ENCODE measurements around the gene RP9. TPM values are rescaled to one million over a fixed set of nuclear protein-coding genes. Genes with fewer than 3 reads are reported as not detected.
A peak's percentile ranks its signal among the peaks of the same experiment; 100 is the strongest.

RP9 gene
- total RNA-seq, 1 experiment from 2014 or later = 22.1 TPM

DNA sequence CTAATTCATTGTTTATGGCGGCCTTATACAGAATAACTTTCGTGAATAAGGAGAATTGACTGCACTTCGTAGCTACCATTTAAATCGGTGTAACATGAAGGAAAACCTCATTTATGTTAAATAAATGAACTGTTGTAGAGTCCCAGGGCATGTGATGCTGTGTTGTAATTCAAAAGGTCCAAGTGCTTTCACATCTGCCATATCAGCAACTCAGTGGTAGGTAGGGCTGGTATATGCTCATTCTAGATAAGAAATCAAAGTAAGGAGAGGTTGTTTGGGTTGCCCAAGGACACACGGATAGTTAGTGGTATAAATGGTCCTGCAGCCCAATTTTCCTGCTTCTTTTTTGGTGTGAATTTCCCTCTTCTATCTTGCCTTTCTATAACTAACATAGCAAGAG, 36.0 kb upstream of the RP9 start:
- intact Hi-C loops (cut with micrococcal nuclease; ENCODE audit: unreplicated experiment) = no loop called here
- no peaks in the 10 kb centered on the region for H3K9me3 ChIP-seq (ENCODE audit: insufficient read depth, low read depth)
- no peak overlapping the region for H2AFZ ChIP-seq
- no peaks in the 10 kb centered on the region for H3K27me3 ChIP-seq (ENCODE audit: insufficient read depth, low read depth)
- H3K4me3 ChIP-seq = no peak overlapping the region
- no peaks in the 10 kb centered on the region for H3F3A ChIP-seq (ENCODE audit: insufficient read depth, low read depth)
- H3K36me3 ChIP-seq (ENCODE audit: low read depth) = no peaks in the 10 kb centered on the region
- H4K20me1 ChIP-seq (ENCODE audit: insufficient read depth) = no peaks in the 10 kb centered on the region
- no peaks in the 10 kb centered on the region for H3K4me1 ChIP-seq (replicated peaks; ENCODE audit: insufficient read depth)
- H3K27ac ChIP-seq = no peak overlapping the region
- H3K79me2 ChIP-seq (ENCODE audit: low read depth) = no peaks in the 10 kb centered on the region
- POLR2A ChIA-PET (ENCODE audit: unreplicated experiment) = no interaction called here
- no peak for TF ChIP-seq CTCF (conservative IDR thresholded peaks at IDR 0.05)
- TF ChIP-seq EZH2 (IDR thresholded peaks at IDR 0.05; ENCODE audit: low read depth) = no peak
- CTCF ChIA-PET = no interaction called here
- no peak overlapping the region for H3K4me2 ChIP-seq
- DNase-seq = no peak
- BruUV-seq (replicated peaks) = no TSS peak
- no peaks in the 10 kb centered on the region for H3K9me2 ChIP-seq (ENCODE audit: insufficient read depth)

DNA sequence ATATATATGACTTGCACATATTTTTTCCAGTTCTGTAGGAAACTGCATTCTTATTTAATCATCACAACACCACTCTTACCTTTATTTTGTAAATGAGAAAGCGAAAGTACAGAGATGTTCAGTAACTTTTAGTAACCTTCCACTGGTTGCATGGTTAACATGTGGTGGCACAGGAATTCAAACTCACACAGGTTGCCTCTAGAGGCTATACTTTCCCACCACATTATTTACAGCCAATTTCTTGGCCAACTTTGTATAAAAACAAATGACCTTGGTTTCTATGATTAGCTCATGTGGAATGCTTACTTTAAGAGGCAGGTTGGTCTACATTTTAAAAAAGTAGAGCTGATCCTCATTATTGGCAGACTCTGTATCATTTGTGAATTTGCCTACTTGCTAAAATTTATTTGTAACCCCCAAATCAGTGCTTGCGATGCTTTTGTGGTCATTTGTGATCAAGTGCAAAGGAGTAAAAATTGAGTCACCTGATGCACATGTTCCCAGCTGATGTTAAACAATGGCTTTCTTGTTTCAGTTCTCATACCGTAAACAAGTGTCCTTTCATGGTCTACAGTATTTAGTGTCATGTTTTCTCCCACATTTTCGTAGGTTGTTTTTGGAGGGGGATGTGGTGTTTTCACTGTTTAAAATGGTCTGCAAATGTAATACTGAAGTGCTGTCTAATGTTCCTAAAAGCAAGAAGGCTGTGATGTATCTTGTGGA, 35.0 kb upstream of the RP9 start:
- H3K4me3 ChIP-seq = no peak overlapping the region
- H3K27me3 ChIP-seq (ENCODE audit: insufficient read depth, low read depth) = no peaks in the 10 kb centered on the region
- no peaks in the 10 kb centered on the region for H3K9me2 ChIP-seq (ENCODE audit: insufficient read depth)
- TF ChIP-seq CTCF (conservative IDR thresholded peaks at IDR 0.05) (no peak), EZH2 (IDR thresholded peaks at IDR 0.05; ENCODE audit: low read depth) (no peak)
- peak in 1 of 2 experiments; percentile 59 for DNase-seq
- H3K27ac ChIP-seq = no peak overlapping the region
- no peaks in the 10 kb centered on the region for H3K36me3 ChIP-seq (ENCODE audit: low read depth)
- H3K9me3 ChIP-seq (ENCODE audit: insufficient read depth, low read depth) = no peaks in the 10 kb centered on the region
- H3F3A ChIP-seq (ENCODE audit: insufficient read depth, low read depth) = no peaks in the 10 kb centered on the region
- BruUV-seq (replicated peaks) = no TSS peak
- H3K79me2 ChIP-seq (ENCODE audit: low read depth) = no peaks in the 10 kb centered on the region
- POLR2A ChIA-PET (ENCODE audit: unreplicated experiment) = no interaction called here
- H4K20me1 ChIP-seq (ENCODE audit: insufficient read depth) = no peaks in the 10 kb centered on the region
- no peak overlapping the region for H3K4me2 ChIP-seq
- H2AFZ ChIP-seq = no peak overlapping the region
- H3K4me1 ChIP-seq (replicated peaks; ENCODE audit: insufficient read depth) = no peaks in the 10 kb centered on the region
- intact Hi-C loops (cut with micrococcal nuclease; ENCODE audit: unreplicated experiment) = no loop called here
- CTCF ChIA-PET = no interaction called here

GRCh38 chr7:33142585-33142984, 33.4 kb upstream of the RP9 start:
- Histone ChIP-seq H3K27ac (no peak overlapping the region), H3K9me2 (ENCODE audit: insufficient read depth) (no peaks in the 10 kb centered on the region), H4K20me1 (ENCODE audit: insufficient read depth) (no peaks in the 10 kb centered on the region), H3K9me3 (ENCODE audit: insufficient read depth, low read depth) (no peaks in the 10 kb centered on the region), H2AFZ (no peak overlapping the region), H3K27me3 (ENCODE audit: insufficient read depth, low read depth) (no peaks in the 10 kb centered on the region), H3K79me2 (ENCODE audit: low read depth) (no peaks in the 10 kb centered on the region), H3K4me2 (no peak overlapping the region), H3K4me3 (no peak overlapping the region), H3K36me3 (ENCODE audit: low read depth) (no peaks in the 10 kb centered on the region), H3F3A (ENCODE audit: insufficient read depth, low read depth) (no peaks in the 10 kb centered on the region), H3K4me1 (replicated peaks; ENCODE audit: insufficient read depth) (no peaks in the 10 kb centered on the region)
- no TSS peak for BruUV-seq (replicated peaks)
- ChIA-PET POLR2A (ENCODE audit: unreplicated experiment) (no interaction called here), CTCF (no interaction called here)
- TF ChIP-seq EZH2 (IDR thresholded peaks at IDR 0.05; ENCODE audit: low read depth) (no peak), CTCF (conservative IDR thresholded peaks at IDR 0.05) (no peak)
- intact Hi-C loops (cut with micrococcal nuclease; ENCODE audit: unreplicated experiment) = no loop called here
- no peak for DNase-seq

Data from PC-9 (cell line).